MV-4-11 (cell line): Measurements from ENCODE around the gene KREMEN1.

Experiments
- DNase-seq: peaks from one replicate; lab custom pipeline; 2025; lab: John Stamatoyannopoulos, UW

KREMEN1 gene

GRCh38 chr22:29130476-29130875 is 57.6 kb downstream of the KREMEN1 start:
- DNase-seq = no peak

GRCh38 chr22:29133603-29134133 is 60.8 kb downstream of the KREMEN1 start:
- DNase-seq = no peak

GRCh38 chr22:29134448-29134847 is 61.6 kb downstream of the KREMEN1 start:
- no peak for DNase-seq

GRCh38 chr22:29136782-29137700 is 64.2 kb downstream of the KREMEN1 start:
- no peak for DNase-seq

DNA sequence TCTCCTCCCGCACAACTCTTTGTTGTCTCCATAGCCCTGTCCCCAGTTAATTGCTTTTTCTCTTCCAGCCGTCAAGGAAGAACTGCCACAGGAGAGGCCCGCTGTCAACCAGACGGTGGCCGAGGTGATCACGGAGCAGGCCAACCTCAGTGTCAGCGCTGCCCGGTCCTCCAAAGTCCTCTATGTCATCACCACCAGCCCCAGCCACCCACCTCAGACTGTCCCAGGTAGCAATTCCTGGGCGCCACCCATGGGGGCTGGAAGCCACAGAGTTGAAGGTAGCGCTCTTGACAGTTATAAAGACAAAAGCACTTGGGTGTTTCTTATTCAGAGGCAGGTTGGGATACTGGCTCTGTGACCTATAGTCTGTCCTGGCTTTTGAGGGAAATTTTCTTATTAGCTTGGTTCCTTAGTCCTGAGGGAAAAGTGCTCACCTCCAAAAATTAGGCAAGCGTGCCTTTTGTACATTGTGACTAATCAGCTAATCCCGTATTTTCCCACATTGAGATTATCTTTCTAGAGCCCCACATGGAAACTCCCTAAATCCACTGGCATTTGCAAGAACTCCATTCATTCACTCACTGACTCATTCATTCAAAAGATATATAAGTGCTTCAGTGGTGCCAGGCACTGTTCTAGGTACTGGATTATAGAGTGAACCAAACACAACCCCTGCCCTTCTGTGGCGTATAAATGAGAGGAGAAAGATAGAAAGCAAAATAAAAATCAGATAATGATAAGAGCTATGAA is 65.9 kb downstream of the KREMEN1 start:
- no peak for DNase-seq

- DNase-seq = no peak
These were observed 67.3 kb downstream of the KREMEN1 start for GRCh38 chr22:29139965-29140782.

GRCh38 chr22:29141078-29141688 is 68.3 kb downstream of the KREMEN1 start:
- no peak for DNase-seq

GRCh38 chr22:29142116-29142515 is 69.3 kb downstream of the KREMEN1 start:
- DNase-seq = no peak

DNA sequence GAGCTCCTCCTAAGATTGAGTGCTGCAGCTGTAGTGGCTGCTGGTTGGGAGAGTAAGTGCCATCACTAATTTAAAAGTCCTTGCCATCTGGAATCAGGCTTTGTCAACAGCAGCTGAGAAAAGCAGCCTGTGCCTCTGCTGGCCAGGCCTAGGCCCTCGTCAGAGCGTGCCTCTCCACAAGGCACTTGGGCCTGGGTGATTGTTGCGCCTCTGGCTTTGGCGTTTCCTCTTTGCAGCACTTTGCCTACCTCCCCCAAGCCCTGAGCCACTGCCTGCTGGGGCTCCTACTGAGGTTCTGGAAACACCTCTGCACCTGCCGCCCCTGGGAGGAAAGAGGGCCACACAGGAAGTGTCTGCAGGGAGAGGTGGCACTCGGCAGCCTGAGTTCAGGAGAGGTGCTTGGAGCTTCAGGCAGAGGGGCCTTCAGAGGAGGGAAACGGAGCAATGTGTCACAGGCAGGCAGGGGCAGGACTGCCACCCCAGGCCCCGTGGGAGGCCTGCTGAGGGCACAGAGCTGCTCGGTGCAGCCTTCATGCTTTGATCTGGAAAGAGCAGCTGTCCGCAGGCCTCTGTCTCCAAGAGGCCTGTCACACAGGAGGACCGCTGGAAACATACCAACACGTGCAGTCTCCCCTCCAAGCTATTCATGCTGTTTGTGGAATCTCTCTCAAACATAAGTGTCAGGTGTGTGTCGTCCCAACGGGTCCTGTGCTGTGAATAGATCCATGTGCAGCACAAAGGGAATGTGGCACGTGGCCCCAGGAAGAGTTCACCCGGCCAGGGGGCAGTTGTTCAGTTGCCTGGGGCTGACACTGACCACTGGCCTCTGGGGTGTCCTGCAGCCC is 71.3 kb downstream of the KREMEN1 start:
- DNase-seq = no peak

DNA sequence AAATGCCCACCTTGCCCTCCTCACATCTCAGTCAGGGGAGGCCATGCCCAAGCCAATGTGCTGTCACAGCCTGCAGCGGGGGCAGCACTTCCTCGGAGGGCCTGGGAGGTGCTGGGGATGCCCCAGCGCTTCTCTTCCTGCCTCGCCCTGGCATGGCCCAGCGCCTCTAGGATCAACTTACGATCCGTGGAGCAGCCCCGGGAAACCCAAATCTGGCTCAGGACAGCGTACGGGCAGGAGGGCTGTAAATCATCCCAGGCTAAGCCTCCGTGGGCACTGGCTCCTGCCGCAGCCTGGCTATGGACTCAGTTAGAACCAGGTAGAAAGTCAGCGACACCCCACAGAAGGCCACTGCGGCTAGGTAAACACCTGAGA is 71.9 kb downstream of the KREMEN1 start:
- DNase-seq = no peak

- DNase-seq = peak; percentile 28
These were observed 72.7 kb downstream of the KREMEN1 start for GRCh38 chr22:29145321-29146072.

DNA sequence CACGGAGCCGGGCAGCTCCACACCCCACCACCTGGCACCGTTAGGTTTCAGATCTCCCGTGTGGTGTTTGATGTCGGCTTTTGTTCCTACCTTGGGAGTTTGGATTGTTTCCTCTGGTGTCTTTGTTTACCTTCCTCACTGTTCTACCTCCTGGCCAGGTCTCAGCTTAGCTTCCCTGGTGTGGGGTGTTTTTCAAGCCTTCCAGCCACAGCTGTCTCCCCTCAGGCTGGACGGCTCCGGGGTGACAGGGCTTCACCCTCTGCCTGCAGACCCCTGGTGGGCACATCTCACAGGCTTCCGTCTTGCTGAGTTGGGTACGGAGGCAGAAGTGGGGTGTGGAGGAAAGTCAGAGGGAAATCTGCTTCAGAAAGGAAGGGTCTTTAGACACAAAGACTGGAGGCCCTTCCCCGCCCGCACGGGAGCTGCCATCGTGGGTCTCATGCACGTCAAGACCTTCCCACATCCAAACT is 73.3 kb downstream of the KREMEN1 start:
- no peak for DNase-seq

DNA sequence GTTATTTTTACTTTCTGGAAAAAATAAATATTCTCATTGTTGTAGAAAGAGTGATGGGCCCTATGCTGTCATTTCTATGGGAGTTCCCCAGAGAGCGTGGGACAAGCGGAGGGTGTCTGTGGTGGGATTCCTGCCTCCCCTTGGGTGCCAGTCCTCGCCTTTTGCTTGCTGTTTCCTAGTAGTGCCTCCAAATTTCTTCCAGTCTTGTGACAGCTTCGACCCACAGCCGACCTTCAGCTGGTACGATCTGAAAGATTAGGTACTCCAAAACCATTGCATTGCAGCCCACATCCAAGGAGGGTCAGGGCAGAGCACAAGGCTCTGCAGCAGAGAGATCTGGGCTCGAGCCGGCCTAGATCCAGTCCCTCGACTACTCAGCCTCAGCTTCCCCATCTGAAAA is 73.9 kb downstream of the KREMEN1 start:
- no peak for DNase-seq

DNA sequence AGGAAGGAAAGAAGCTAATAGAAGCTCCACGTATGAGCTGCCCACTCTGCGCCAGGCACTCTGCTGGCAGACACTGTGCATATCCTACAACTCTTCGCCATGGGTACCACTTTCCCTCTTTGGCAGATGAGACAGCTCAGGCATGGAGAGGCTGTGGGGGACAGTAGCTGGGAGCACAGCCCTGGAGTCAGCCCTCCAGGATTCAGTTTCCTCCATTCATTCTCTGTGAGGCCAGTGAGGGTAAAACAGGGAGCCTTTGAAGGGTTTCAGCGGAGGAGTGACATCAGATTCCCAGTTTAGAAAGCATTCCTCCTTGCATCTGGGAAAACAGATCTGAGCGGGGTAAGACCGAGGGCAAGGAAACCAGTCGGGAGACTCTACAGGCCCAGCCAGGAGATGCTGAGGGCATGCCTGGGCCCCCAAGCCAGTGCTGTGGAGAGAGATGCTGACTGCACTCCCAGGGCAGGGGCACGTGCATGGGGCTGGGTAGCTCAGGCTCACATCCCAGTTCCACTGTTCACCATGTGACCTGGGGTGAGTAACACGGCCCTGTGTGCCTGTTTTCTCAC is 74.6 kb downstream of the KREMEN1 start:
- no peak for DNase-seq

DNA sequence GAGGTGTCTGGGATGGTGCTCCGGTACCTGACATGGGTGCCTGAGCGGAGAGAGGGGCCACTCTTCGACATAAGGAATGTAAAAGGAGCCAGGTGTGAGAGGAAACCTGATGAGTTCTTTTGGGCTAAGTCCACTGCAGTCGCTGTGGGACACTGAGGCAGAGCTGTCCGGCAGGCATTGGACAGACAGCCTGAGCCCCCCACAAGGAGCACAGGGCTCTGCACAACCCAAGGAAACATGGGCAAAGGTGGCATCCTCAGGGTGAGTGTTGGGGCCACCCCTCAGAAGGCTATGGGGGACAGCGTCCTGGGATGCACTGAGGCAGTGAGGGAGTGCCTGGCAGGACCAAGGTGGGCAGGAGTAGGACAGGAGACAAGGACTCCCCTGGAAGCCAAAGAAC is 75.2 kb downstream of the KREMEN1 start:
- DNase-seq = no peak

DNA sequence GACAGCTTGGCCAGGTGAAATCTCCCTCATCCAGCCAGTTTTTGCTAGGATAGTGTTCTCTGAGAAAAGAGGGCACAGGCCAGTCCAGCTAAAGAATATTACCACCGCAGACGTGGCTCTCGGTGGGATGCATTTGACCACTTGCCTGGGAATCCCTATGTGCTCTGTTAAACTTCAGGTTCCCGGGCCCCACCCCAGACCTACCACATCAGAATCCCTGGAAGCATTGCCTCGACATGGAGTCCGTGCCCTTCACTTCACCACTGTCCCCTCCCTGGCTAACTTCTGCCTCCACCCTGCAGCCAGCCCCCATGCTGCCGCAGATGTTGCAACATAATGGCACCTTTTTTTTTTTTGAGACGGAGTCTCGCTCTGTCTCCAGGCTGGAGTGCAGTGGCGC is 76.0 kb downstream of the KREMEN1 start:
- no peak for DNase-seq

DNA sequence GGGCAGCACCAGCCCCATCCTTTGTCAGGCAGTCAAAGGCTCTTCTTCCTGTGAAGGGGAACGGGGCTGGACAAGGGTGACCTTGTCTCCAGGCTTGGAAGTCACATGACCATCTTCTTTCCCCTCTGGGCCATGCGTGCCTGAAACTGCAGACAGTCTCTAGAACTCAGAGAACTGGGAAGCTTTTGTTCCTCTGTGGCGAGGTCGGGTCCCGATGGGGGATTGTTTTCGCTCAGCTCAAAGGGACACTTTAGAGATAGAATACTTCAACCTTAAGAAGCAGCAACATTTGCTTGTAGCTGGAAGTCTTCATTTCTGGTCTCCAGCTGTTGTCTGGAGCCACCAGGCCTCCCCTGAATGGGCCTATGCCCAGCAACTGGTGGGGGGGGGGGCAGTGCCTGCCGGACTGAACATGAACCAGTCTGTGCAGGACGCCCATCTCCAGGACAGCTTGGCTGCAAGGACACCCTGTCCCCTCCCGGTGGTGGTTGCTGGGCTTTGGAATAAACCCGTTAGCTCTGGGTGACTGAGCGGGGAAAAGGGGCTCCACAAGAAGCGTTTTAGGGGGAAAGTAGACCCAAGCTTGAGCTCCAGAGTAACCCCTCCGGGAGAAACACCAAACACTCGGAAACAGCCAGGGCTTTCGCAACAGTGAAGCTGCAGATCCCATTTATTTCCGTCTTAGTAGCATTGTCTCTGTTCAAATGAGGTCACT is 77.2 kb downstream of the KREMEN1 start:
- DNase-seq = peak; percentile 39

DNA sequence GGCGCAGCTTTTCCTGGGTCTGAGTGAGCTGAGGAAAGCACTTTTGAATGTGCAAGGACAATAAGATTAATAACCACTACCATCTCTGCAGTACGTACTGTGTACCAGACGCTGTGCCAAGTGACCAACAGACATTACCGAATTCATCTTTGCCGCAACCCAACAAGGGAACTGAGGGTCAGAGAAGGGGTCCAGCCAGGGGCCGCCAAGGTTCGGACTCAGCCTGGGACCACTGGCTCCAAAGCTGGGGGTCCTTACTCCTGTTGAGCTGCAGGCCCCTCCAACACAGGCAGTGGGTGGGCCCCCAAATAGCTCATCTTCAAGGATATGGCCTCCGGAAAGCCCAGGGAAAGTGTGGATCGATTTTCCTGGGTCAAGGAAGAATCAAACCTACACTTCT is 77.9 kb downstream of the KREMEN1 start:
- no peak for DNase-seq

DNA sequence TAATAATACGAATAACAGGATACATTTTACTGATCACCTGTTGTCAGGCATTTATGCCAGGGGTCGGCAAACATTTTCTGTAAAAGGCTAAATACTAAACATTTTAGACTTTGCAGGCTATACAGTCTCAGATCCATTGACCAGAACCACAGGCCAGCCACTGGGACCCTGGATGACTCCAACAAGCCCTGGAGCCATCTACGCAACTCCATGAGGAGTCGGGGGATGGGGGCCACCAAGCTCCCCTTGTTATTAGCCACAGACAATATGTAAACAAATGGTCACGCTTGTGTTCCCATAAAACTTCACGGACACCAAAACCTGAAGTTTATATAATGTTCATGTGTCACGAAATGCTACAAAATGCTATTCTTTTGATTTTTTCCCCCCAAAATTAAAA is 78.5 kb downstream of the KREMEN1 start:
- no peak for DNase-seq
